ENCODE data around the gene EGLN1. TPM values are rescaled to one million over a fixed set of nuclear protein-coding genes. Genes with fewer than 3 reads are reported as not detected.

The EGLN1 gene
- total RNA-seq, 1 experiment from 2014 or later: 29.0 TPM

DNA sequence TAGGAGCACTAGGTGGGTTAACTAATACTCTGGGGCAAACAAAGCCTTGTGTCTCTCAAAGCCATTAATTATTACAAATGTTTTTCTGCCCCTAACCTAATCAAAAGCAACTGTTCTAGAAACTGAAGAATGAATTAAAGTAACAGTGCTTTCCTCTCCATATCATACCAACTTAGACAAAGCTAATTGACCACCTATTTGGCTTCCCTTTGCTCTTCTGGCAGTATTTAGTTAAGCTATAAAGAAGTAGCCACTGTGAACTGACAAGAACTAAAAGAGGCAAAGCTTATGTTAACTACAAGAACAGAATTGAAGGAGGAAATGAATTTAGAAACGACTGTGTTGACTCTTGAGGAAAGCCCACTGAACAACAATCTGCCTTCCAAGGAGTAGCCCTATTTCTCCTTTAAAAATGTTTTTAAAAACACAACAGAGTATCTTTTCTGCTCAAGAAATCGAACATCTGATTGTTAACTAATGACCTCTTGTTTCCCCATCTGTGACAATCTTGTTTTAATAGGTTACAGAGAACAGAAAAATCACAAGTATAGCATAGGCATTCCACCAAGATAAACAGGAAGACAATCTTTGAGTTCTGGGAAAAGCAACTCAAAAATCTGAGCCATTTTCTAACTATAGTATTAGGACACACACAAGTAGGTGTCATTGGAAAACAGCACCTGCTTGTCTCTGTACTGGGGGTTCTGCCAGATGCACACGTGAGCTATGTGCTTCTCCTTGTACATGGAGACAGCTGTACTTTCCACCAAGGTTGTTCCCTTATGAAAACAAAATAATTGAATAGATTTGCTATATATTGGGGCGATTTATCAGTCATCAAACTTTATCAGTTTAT is 3.1 kb upstream of the EGLN1 start:
- ChIA-PET POLR2A (interaction anchor here (0.7 kb wide), 1 partner anchor 201 kb away, joined by 3 read pairs; no protein-coding TSS in a partner anchor), CTCF (no interaction called here)
- Histone ChIP-seq H3K27me3 (ENCODE audit: control insufficient read depth, insufficient read depth, low read length) (no peaks in the 10 kb centered on the region), H3K4me3 (ENCODE audit: low read depth in 2 of 2, low read length in 2 of 2) (no peak overlapping the region), H3K27ac (ENCODE audit: low read length) (no peak overlapping the region; the same call in 1 of the 2 replicates), H3K9me3 (ENCODE audit: control insufficient read depth, insufficient read depth, low read depth, low read length) (no peaks in the 10 kb centered on the region), H3K36me3 (ENCODE audit: control insufficient read depth, insufficient read depth, low read length) (peaks cover 4% of the 10 kb centered on the region; the same call in 1 of the 2 replicates), H3K4me1 (ENCODE audit: control insufficient read depth, insufficient read depth, low read length) (peaks cover 17% of the 10 kb centered on the region)
- no TSS peak for BruUV-seq (replicated peaks)
- in situ Hi-C loops (cut with HindIII; ENCODE audit: low pct_unique_long_range_greater_than_20kb, low sequenced_read_pairs): no loop called here
- intact Hi-C loops (cut with micrococcal nuclease; ENCODE audit: unreplicated experiment): no loop called here
- TF ChIP-seq SIN3A (IDR thresholded peaks at IDR 0.05; ENCODE audit: borderline replicate concordance, insufficient read depth, low read depth, low read length) (no peak), POLR2AphosphoS5 (IDR thresholded peaks at IDR 0.05; ENCODE audit: low read depth, low read length) (no peak), TCF7L2 (IDR thresholded peaks at IDR 0.05; ENCODE audit: low read depth, low read length) (no peak)
- TF ChIP-seq, protein P1, sequence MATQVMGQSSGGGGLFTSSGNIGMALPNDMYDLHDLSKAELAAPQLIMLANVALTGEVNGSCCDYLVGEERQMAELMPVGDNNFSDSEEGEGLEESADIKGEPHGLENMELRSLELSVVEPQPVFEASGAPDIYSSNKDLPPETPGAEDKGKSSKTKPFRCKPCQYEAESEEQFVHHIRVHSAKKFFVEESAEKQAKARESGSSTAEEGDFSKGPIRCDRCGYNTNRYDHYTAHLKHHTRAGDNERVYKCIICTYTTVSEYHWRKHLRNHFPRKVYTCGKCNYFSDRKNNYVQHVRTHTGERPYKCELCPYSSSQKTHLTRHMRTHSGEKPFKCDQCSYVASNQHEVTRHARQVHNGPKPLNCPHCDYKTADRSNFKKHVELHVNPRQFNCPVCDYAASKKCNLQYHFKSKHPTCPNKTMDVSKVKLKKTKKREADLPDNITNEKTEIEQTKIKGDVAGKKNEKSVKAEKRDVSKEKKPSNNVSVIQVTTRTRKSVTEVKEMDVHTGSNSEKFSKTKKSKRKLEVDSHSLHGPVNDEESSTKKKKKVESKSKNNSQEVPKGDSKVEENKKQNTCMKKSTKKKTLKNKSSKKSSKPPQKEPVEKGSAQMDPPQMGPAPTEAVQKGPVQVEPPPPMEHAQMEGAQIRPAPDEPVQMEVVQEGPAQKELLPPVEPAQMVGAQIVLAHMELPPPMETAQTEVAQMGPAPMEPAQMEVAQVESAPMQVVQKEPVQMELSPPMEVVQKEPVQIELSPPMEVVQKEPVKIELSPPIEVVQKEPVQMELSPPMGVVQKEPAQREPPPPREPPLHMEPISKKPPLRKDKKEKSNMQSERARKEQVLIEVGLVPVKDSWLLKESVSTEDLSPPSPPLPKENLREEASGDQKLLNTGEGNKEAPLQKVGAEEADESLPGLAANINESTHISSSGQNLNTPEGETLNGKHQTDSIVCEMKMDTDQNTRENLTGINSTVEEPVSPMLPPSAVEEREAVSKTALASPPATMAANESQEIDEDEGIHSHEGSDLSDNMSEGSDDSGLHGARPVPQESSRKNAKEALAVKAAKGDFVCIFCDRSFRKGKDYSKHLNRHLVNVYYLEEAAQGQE (IDR thresholded peaks at IDR 0.05; ENCODE audit: insufficient read depth in 1 of 2, low read depth in 2 of 2, low read length in 1 of 2): no peak
- TF ChIP-seq, protein P2, sequence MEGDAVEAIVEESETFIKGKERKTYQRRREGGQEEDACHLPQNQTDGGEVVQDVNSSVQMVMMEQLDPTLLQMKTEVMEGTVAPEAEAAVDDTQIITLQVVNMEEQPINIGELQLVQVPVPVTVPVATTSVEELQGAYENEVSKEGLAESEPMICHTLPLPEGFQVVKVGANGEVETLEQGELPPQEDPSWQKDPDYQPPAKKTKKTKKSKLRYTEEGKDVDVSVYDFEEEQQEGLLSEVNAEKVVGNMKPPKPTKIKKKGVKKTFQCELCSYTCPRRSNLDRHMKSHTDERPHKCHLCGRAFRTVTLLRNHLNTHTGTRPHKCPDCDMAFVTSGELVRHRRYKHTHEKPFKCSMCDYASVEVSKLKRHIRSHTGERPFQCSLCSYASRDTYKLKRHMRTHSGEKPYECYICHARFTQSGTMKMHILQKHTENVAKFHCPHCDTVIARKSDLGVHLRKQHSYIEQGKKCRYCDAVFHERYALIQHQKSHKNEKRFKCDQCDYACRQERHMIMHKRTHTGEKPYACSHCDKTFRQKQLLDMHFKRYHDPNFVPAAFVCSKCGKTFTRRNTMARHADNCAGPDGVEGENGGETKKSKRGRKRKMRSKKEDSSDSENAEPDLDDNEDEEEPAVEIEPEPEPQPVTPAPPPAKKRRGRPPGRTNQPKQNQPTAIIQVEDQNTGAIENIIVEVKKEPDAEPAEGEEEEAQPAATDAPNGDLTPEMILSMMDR (IDR thresholded peaks at IDR 0.05): no peak
- no peak for DNase-seq (ENCODE audit: low read depth, low spot score)
- ATAC-seq: no peak

DNA sequence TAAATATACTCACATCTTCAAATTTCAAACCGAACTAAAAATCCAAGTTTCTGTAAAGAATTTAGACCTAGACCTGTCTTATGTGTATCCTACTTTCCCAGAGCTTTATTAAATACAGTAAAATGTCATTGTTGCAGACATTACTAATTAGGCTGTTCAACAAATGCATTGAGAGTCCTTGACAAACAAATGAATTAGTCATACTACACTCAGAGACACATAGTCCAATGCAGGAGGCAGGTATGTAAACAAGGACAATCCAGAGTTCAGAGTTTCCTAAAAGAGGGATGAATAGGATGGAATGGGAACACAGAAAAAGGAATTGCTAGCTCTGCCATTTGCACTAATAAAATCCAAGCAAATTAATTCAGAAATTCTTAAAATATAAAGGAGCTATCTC is 1.6 kb upstream of the EGLN1 start:
- intact Hi-C loops (cut with micrococcal nuclease; ENCODE audit: unreplicated experiment) (loop anchor here (2.0 kb wide), 1 partner anchor 105 kb away; the partner anchor contains the start of gene TSNAX), in situ Hi-C loops (cut with HindIII; ENCODE audit: low pct_unique_long_range_greater_than_20kb, low sequenced_read_pairs) (no loop called here)
- POLR2A ChIA-PET: no interaction called here
- CTCF ChIA-PET: no interaction called here
- no peak overlapping the region for H3K4me3 ChIP-seq (ENCODE audit: low read depth in 2 of 2, low read length in 2 of 2)
- H3K9me3 ChIP-seq (ENCODE audit: control insufficient read depth, insufficient read depth, low read depth, low read length): no peaks in the 10 kb centered on the region
- peak overlapping the region; percentile 95; the same call in 1 of the 2 replicates for H3K27ac ChIP-seq (ENCODE audit: low read length)
- peaks cover 4% of the 10 kb centered on the region; the same call in 1 of the 2 replicates for H3K36me3 ChIP-seq (ENCODE audit: control insufficient read depth, insufficient read depth, low read length)
- TF ChIP-seq, protein P2 (IDR thresholded peaks at IDR 0.05): no peak
- TF ChIP-seq, protein P1 (IDR thresholded peaks at IDR 0.05; ENCODE audit: insufficient read depth in 1 of 2, low read depth in 2 of 2, low read length in 1 of 2): no peak
- TF ChIP-seq SIN3A (IDR thresholded peaks at IDR 0.05; ENCODE audit: borderline replicate concordance, insufficient read depth, low read depth, low read length) (no peak), POLR2AphosphoS5 (IDR thresholded peaks at IDR 0.05; ENCODE audit: low read depth, low read length) (no peak), TCF7L2 (IDR thresholded peaks at IDR 0.05; ENCODE audit: low read depth, low read length) (no peak)
- DNase-seq (ENCODE audit: low read depth, low spot score): peak; percentile 48
- no TSS peak for BruUV-seq (replicated peaks)
- no peak for ATAC-seq
- H3K4me1 ChIP-seq (ENCODE audit: control insufficient read depth, insufficient read depth, low read length): peaks cover 25% of the 10 kb centered on the region
- H3K27me3 ChIP-seq (ENCODE audit: control insufficient read depth, insufficient read depth, low read length): no peaks in the 10 kb centered on the region
